DOHH2 (cell line): ENCODE results near the gene GYPA.
"Not testable (repeated sequence)": the region's sequence is repeated elsewhere in the genome, so short reads cannot be mapped to it uniquely, and the experiment has no call there.

Experiments used
- H3F3A ChIP-seq: fragments of 200-600 bp; sonication (generic), shearing (Covaris generic); 2 replicates; pipeline ENCODE4 v1.6.0; 2016; ENCODE audit warnings: antibody characterized with exemption, mild to moderate bottlenecking; ENCODE audit not compliant: control insufficient read depth, insufficient read depth
- H3K27ac ChIP-seq: fragments of 200-600 bp; sonication (generic); 2 replicates; pipeline ENCODE4 v1.5.1; 2014; ENCODE audit warnings: low read depth, mild to moderate bottlenecking, low read length, moderate library complexity
- H3K27me3 ChIP-seq: fragments of 200-600 bp; sonication (generic); 2 replicates; pipeline ENCODE4 v1.6.1; 2014; ENCODE audit warnings: mild to moderate bottlenecking, low read length, mixed read lengths; ENCODE audit not compliant: control insufficient read depth
- H3K36me3 ChIP-seq: fragments of 200-600 bp; sonication (generic); 2 replicates; pipeline ENCODE4 v1.6.1; 2014; ENCODE audit warnings: mild to moderate bottlenecking, low read length, moderate library complexity, mixed read lengths; ENCODE audit not compliant: control insufficient read depth
- H3K4me1 ChIP-seq: fragments of 200-600 bp; sonication (generic); 2 replicates; pipeline ENCODE4 v1.6.1; 2014; ENCODE audit warnings: mild to moderate bottlenecking, low read length, mixed read lengths; ENCODE audit not compliant: control insufficient read depth
- H3K4me2 ChIP-seq: fragments of 200-600 bp; sonication (generic); 2 replicates; pipeline ENCODE4 v1.6.0; 2014; ENCODE audit warnings: mild to moderate bottlenecking, low read length, moderate library complexity
- H3K4me3 ChIP-seq: fragments of 200-600 bp; sonication (generic); 2 replicates; pipeline ENCODE4 v1.5.1; 2014; ENCODE audit warnings: mild to moderate bottlenecking, low read length, mixed read lengths
- H3K79me2 ChIP-seq: fragments of 200-600 bp; sonication (generic); 2 replicates; pipeline ENCODE4 v1.6.1; 2014; ENCODE audit warnings: mild to moderate bottlenecking, low read length, mixed read lengths; ENCODE audit not compliant: control insufficient read depth
- H3K9me2 ChIP-seq: fragments of 200-600 bp; sonication (generic); replicated peaks from 2 replicates; pipeline ENCODE4 v1.6.1; 2014; ENCODE audit warnings: mild to moderate bottlenecking, low read length, mixed read lengths; ENCODE audit not compliant: control insufficient read depth
- H3K9me3 ChIP-seq: fragments of 200-600 bp; sonication (generic); 2 replicates; pipeline ENCODE4 v1.6.1; 2014; ENCODE audit warnings: antibody characterized with exemption, low read length, mixed read lengths; ENCODE audit not compliant: control insufficient read depth, insufficient read depth
- H4K20me1 ChIP-seq: fragments of 200-600 bp; sonication (generic); 2 replicates; pipeline ENCODE4 v1.6.0; 2014; ENCODE audit warnings: low read depth, mild to moderate bottlenecking, antibody characterized with exemption, low read length, moderate library complexity; ENCODE audit not compliant: control insufficient read depth, insufficient read depth
- EZH2phosphoT487 ChIP-seq: fragments of 200-600 bp; sonication (generic); IDR thresholded peaks from 2 replicates; pipeline ENCODE4 v1.6.1; 2017; ENCODE audit warnings: borderline replicate concordance, mild to moderate bottlenecking, antibody characterized with exemption, low read length, moderate library complexity, mixed read lengths
- TF ChIP-seq, protein P1 (sequence below): fragments of 200-600 bp; sonication (generic); IDR thresholded peaks from one replicate; pipeline ENCODE4 v1.5.1; 2014; ENCODE audit warnings: antibody characterized with exemption, mild to moderate bottlenecking, low read depth, low read length; ENCODE audit not compliant: poor library complexity, severe bottlenecking

GYPA gene

DNA sequence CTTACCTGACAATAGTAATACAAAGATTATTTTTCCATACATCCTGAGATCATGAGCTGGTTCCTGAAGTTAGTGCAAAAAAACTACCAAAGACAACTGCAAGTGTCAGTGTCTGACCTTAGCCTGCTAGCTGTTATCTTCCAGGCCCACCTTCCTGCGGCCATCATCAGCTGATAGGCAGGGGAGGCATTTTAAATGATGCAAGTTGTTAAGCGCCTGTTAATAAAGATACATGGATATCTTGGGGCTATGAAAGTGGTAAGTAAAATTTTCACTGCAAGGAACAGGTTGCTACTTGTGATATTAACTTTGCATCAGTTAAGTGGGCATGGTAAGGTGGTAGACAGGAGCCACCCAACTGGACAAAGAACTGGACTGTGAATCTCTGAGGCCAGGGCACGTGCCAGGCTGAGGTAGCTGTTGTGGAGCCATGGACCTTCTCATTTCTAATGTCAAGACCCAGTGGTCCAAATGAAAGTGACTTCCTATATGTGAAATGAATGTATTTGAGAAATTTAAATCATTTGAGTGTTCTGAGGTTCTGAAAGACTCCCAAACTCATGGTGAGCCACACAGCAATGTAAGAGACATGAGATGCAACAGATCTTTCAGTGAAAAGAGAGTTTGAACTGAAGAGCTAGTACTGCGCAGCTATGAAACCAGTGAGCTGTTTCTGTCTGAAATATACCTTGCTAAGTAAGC is at the start of gene GYPA:
GYPA (minus strand) TSS at position 125 of the 702 bp plus-strand sequence; CDS start at position 42, 83 bp downstream.
- H3K36me3 ChIP-seq, H3K79me2 ChIP-seq, H3K9me3 ChIP-seq, H3K27me3 ChIP-seq, H3K4me1 ChIP-seq, H3K4me3 ChIP-seq, H3K27ac ChIP-seq, H4K20me1 ChIP-seq, H3K9me2 ChIP-seq, H3F3A ChIP-seq, H3K4me2 ChIP-seq: not testable (repeated sequence)

DNA sequence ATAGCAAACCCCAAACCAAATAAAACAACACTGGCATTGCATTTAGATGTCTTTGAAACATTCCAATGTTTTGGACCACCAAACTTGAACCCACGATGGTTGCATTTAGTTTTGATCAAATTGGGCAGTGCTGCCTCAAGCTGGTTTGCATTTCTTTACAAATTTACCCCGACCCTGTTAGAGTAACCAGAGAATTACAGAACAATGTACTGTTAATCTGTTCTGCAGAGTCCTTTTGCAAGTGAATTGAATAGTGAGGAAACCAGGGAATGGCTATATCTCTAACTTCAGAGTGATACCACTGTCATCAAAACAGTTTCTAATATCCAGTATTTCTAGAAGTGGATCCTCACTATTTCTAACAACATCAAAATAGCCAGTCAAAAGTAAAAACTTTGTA is 49.5 kb upstream of the GYPA start:
- Histone ChIP-seq H4K20me1 (no peaks in the 10 kb centered on the region), H3K27me3 (no peaks in the 10 kb centered on the region; the same call in 1 of the 2 replicates), H3K4me1 (no peaks in the 10 kb centered on the region), H3K9me2 (no peaks in the 10 kb centered on the region), H3K79me2 (no peaks in the 10 kb centered on the region), H3F3A (no peaks in the 10 kb centered on the region), H3K4me2 (no peak overlapping the region), H3K27ac (no peak overlapping the region), H3K36me3 (no peaks in the 10 kb centered on the region), H3K9me3 (no peaks in the 10 kb centered on the region), H3K4me3 (no peak overlapping the region)
- TF ChIP-seq, protein P1, sequence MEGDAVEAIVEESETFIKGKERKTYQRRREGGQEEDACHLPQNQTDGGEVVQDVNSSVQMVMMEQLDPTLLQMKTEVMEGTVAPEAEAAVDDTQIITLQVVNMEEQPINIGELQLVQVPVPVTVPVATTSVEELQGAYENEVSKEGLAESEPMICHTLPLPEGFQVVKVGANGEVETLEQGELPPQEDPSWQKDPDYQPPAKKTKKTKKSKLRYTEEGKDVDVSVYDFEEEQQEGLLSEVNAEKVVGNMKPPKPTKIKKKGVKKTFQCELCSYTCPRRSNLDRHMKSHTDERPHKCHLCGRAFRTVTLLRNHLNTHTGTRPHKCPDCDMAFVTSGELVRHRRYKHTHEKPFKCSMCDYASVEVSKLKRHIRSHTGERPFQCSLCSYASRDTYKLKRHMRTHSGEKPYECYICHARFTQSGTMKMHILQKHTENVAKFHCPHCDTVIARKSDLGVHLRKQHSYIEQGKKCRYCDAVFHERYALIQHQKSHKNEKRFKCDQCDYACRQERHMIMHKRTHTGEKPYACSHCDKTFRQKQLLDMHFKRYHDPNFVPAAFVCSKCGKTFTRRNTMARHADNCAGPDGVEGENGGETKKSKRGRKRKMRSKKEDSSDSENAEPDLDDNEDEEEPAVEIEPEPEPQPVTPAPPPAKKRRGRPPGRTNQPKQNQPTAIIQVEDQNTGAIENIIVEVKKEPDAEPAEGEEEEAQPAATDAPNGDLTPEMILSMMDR = no peak
- no peak for TF ChIP-seq EZH2phosphoT487

DNA sequence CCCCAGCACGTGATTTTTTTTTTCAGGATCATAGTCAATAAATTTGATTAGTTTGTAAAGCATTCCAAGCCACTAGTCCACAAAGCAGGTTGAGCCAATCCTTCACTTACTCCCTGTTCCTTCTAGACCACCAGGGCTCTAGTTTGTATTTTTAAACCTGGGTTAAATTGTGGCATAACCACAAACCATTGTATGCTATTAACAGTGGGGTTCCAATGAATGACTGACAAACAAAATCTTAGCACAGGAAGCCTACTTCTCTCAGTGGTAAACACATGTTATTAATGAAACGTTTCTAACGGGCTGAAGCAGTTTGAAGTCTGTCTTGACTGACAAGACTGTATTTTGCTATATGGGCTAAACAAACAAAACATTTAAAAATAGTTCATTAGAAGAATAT is 48.6 kb upstream of the GYPA start:
- H3K9me2 ChIP-seq = no peaks in the 10 kb centered on the region
- H3K9me3 ChIP-seq = no peaks in the 10 kb centered on the region
- H3K27me3 ChIP-seq = no peaks in the 10 kb centered on the region; the same call in 1 of the 2 replicates
- no peaks in the 10 kb centered on the region for H4K20me1 ChIP-seq
- no peaks in the 10 kb centered on the region for H3K79me2 ChIP-seq
- no peak overlapping the region for H3K4me2 ChIP-seq
- no peak overlapping the region for H3K27ac ChIP-seq
- TF ChIP-seq, protein P1 = no peak
- TF ChIP-seq EZH2phosphoT487 = no peak
- H3F3A ChIP-seq = no peaks in the 10 kb centered on the region
- no peaks in the 10 kb centered on the region for H3K36me3 ChIP-seq
- no peak overlapping the region for H3K4me3 ChIP-seq
- H3K4me1 ChIP-seq = no peaks in the 10 kb centered on the region

DNA sequence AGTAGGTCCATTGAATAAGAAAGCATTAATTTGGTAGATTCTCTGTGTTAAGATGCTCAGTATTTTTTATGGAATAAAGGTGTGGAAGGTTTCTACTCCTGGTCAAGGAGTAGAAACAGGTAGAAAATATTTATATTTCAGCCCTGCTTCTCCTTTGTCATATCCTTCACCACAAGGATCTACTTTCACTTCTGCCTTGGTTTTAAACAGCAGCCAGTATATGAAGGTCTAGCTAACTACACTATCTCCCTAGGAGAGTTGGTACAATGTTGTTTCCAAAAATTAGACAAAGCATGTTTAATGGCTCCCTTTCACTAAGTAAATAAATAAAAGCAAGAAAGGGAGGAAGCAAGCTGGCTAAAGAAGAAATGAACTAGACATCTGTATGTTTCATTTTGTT is 44.6 kb upstream of the GYPA start:
- H3K79me2 ChIP-seq = no peaks in the 10 kb centered on the region
- no peaks in the 10 kb centered on the region for H3F3A ChIP-seq
- no peak overlapping the region for H3K27ac ChIP-seq
- no peak overlapping the region for H3K4me3 ChIP-seq
- TF ChIP-seq, protein P1 = no peak
- no peak for TF ChIP-seq EZH2phosphoT487
- no peaks in the 10 kb centered on the region for H3K36me3 ChIP-seq
- peaks cover 6% of the 10 kb centered on the region for H3K27me3 ChIP-seq
- no peaks in the 10 kb centered on the region for H4K20me1 ChIP-seq
- H3K9me3 ChIP-seq = no peaks in the 10 kb centered on the region
- peaks cover 5% of the 10 kb centered on the region; the same call in 1 of the 2 replicates for H3K4me1 ChIP-seq
- no peaks in the 10 kb centered on the region for H3K9me2 ChIP-seq
- no peak overlapping the region for H3K4me2 ChIP-seq
